HG02678 (cell line): Measurements from ENCODE around the gene GLRX.

Experiments used
- ATAC-seq: cut with Tn5 transposase; IDR thresholded peaks from one replicate; pipeline ENCODE4 v1.9.1; 2021; ENCODE audit warnings: mild to moderate bottlenecking, moderate library complexity; ENCODE audit not compliant: unreplicated experiment

The GLRX gene

GRCh38 chr5:95784514-95785302, 37.8 kb downstream of the GLRX start:
- no peak for ATAC-seq

GRCh38 chr5:95783661-95784060, 38.9 kb downstream of the GLRX start:
- ATAC-seq: no peak

- no peak for ATAC-seq
Observed at GRCh38 chr5:95782181-95782580, 40.3 kb downstream of the GLRX start.

DNA sequence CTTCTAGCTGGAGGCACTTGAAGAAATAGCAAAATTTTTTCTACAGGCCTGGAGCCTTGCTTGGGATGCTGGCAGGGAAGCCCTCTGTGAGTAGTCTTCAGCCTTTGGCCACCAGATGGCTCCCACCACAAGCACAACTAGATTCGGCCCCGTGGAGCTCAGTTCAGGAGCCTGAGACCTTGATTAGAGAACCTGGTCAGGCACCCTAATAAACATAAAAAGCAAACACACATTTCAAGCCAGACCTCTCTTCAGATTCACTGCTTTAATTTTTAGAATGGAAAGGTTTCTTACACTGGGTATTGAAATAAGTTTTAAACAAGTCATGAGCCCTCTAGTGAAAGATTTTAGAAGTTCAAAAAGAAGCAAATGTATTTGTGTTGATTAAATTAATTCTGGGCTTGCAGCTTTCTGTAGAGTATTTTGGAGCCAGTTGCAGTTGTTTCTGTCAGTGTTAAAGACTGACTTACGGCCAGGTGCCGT, 41.4 kb downstream of the GLRX start:
- ATAC-seq: peak; percentile 98

DNA sequence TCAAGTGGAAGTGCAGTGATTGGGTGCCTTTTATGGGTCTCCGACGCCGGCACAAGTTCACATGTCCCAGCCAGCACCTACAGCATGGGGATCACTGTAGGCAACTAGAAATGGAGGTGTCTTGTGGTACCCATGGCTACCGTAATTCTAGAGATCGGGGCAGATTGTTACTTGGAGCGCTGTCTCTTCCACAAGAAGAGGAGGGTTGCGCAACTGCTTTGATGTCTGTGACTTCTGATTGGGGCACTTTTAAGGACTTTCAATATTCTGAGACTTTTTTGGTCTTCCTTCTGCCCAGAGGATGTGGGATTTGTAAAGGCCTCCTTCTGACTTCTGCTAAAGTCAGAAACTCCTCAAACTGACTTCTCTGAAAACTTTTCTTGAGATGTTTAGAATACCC, 41.9 kb downstream of the GLRX start:
- no peak for ATAC-seq

DNA sequence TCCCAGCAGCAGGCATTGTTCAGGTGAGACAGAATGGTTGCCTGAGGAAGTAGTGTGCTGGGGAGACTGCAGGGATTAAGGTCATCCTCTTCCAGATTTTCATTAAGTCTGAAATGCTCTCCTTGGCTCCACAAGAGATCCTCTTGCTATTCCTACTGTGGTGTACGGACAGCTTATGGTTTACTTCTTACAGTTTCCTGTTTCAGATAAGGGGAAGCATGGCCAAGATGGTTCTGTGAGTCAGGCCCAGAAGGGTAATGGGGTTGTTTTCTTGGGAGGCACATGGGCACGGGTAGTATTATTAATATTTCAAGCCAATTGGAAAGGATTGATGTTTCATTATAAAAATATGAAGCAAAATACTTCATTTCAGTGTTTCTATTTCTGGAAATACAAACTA, 42.9 kb downstream of the GLRX start:
- ATAC-seq: no peak

- ATAC-seq: no peak
Observed at GRCh38 chr5:95778713-95779436, 43.7 kb downstream of the GLRX start.

- ATAC-seq: no peak
Observed at GRCh38 chr5:95777441-95777840, 45.1 kb downstream of the GLRX start.

GRCh38 chr5:95773335-95774059, 49.0 kb downstream of the GLRX start:
- ATAC-seq: no peak

- no peak for ATAC-seq
Observed at GRCh38 chr5:95771892-95772291, 50.6 kb downstream of the GLRX start.

- ATAC-seq: no peak
Observed at GRCh38 chr5:95770830-95771708, 51.5 kb downstream of the GLRX start.

DNA sequence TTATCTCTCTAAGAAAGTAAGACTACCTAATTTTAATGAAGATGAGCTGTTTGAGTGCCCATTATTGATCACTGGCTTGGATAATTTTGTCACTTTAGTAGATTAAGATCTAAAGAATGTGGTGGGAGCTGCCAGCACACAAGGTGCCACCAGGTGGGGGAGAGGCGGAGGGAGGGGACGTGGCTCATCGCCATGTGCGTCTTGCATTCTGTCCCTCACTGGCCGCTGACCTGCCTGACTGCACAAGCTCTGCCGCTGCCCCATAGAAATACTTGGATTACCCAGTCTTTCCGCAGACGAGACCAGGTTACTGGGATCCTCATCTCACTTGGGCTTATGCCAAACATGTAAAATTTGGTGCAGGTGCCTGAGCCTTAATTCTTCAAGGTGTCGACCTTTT, 53.8 kb downstream of the GLRX start:
- no peak for ATAC-seq

GRCh38 chr5:95763941-95764340, 58.6 kb downstream of the GLRX start:
- no peak for ATAC-seq
